Measurements from ENCODE around the gene C4orf51.

GRCh38 chr4:145680902-145681301, 956 bp downstream of the C4orf51 start:
- TF ChIP-seq POLR2A (IDR thresholded peaks at IDR 0.05; ENCODE audit: low read depth, low read length) (no peak), CTCF (conservative IDR thresholded peaks at IDR 0.05; ENCODE audit: low read depth, low read length) (no peak), SMC3 (IDR thresholded peaks at IDR 0.05; ENCODE audit: low read depth, low read length) (no peak), ELK1 (IDR thresholded peaks at IDR 0.05; ENCODE audit: borderline replicate concordance, low read depth, low read length) (no peak), BHLHE40 (IDR thresholded peaks at IDR 0.05; ENCODE audit: low read depth, low read length) (no peak), RFX5 (IDR thresholded peaks at IDR 0.05; ENCODE audit: low read depth, low read length) (no peak), RAD21 (IDR thresholded peaks at IDR 0.05; ENCODE audit: low read length) (no peak), USF2 (IDR thresholded peaks at IDR 0.05; ENCODE audit: low read depth, low read length) (no peak), MXI1 (IDR thresholded peaks at IDR 0.05; ENCODE audit: borderline replicate concordance, low read depth, low read length) (no peak), RCOR1 (IDR thresholded peaks at IDR 0.05; ENCODE audit: insufficient replicate concordance, low read length) (no peak), MAZ (IDR thresholded peaks at IDR 0.05; ENCODE audit: borderline replicate concordance, low read depth, low read length) (no peak), MAFK (IDR thresholded peaks at IDR 0.05; ENCODE audit: low read depth, low read length) (no peak)
